ENCODE data around the gene EXOG.

DNA sequence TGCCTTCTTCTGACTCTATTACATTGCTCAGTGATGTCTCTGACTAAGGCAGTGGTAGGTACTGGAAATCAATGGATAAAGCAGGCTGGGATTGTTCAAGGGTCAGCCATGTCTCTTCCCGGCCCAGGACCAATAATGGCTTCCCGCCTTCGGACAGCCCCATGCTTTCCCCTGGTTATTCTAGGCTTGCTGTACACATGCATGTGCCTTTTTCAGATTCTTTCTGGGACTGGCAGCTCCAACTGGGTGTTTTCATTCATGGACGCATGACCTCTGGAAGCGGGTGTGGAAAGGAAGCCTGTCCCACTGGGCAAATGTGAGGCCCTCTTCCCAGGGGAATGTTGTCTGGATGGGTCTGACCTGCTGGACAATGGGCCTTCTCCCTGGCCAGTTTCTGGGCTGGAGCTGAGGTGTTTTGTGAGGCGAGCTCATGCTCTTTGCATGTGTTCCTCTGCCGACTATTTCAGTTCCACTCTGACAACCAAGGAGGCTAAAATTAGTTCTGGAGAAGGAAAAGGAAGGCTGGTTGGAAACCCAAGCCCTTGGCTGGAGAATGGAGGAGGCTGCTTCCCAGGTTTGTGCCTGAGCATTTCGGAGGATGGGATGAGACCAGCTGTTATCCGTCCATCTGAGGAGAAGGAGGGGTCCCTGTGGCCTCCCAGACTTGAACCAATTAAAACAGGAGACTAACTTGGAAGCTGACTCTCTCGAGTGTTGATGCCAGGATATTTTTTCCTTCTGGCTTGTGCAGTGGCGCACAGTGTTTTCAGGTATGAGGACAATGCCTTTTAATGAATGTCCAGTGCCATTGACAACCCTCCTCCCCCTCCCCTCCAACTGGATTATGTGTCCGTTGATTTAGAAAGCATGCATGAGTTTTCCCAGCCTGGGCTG is 35.5 kb upstream of the EXOG start:
- TF ChIP-seq, protein P1, sequence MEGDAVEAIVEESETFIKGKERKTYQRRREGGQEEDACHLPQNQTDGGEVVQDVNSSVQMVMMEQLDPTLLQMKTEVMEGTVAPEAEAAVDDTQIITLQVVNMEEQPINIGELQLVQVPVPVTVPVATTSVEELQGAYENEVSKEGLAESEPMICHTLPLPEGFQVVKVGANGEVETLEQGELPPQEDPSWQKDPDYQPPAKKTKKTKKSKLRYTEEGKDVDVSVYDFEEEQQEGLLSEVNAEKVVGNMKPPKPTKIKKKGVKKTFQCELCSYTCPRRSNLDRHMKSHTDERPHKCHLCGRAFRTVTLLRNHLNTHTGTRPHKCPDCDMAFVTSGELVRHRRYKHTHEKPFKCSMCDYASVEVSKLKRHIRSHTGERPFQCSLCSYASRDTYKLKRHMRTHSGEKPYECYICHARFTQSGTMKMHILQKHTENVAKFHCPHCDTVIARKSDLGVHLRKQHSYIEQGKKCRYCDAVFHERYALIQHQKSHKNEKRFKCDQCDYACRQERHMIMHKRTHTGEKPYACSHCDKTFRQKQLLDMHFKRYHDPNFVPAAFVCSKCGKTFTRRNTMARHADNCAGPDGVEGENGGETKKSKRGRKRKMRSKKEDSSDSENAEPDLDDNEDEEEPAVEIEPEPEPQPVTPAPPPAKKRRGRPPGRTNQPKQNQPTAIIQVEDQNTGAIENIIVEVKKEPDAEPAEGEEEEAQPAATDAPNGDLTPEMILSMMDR (IDR thresholded peaks at IDR 0.05; ENCODE audit: low read length) = no peak
- no peak for TF ChIP-seq EZH2 (optimal IDR thresholded peaks at IDR 0.05; ENCODE audit: low read depth, low read length)

Data from MM.1S (cell line).